Measurements from ENCODE around the gene PPP2R5E. TPM values are rescaled to one million over a fixed set of nuclear protein-coding genes. Genes with fewer than 3 reads are reported as not detected.

PPP2R5E gene
- total and polyA plus RNA-seq, 2 of the 8 experiments (the other 6 are each of a cell fraction or from before 2014, with no cell fraction given): 6.8 to 64.6 TPM

GRCh38 chr14:63477556-63477955 lies 65.6 kb downstream of the PPP2R5E start:
- DNase-seq (ENCODE audit: low read depth in 1 of 2, low spot score in 2 of 2): no peak
- Histone ChIP-seq H3K9ac (replicated peaks in 1 of 4; ENCODE audit: extremely low read depth in 1 of 4, low read depth in 3 of 4, low read length in 3 of 4) (no peak overlapping the region), H3K23me2 (ENCODE audit: low read depth, low read length) (no peaks in the 10 kb centered on the region), H3K27ac (ENCODE audit: low read depth, low read length) (no peak overlapping the region), H4K5ac (ENCODE audit: insufficient read length, low read depth, low read length) (no peak overlapping the region), H3K79me1 (ENCODE audit: low read depth, low read length) (peaks cover 11% of the 10 kb centered on the region; the same call in 1 of the 2 replicates), H3K23ac (ENCODE audit: insufficient read length) (no peak overlapping the region), H4K91ac (replicated peaks; ENCODE audit: insufficient read length, low read length) (no peak overlapping the region), H2BK20ac (ENCODE audit: low read length) (no peak overlapping the region), H3K18ac (ENCODE audit: extremely low read depth, low read length) (no peak overlapping the region), H4K8ac (ENCODE audit: extremely low read depth, insufficient read depth, low read length) (no peak overlapping the region), H3K36me3 (ENCODE audit: control insufficient read depth in 2 of 4, insufficient read depth in 4 of 4, low read length in 3 of 4) (no peaks in the 10 kb centered on the region), H2AFZ (ENCODE audit: low read length) (no peak overlapping the region), H3K9me3 (ENCODE audit: insufficient read depth in 2 of 2, low read depth in 1 of 2, low read length in 1 of 2) (no peaks in the 10 kb centered on the region), H3K14ac (ENCODE audit: insufficient read length) (no peak overlapping the region), H2BK15ac (ENCODE audit: low read length) (no peak overlapping the region), H3K56ac (replicated peaks; ENCODE audit: insufficient read length, low read depth, low read length) (no peak overlapping the region), H3K27me3 (replicated peaks in 1 of 4; ENCODE audit: control insufficient read depth in 3 of 4, extremely low read depth in 1 of 4, insufficient read depth in 3 of 4, low read length in 3 of 4) (no peaks in the 10 kb centered on the region), H2BK5ac (ENCODE audit: low read depth, low read length) (no peak overlapping the region), H3K4ac (replicated peaks; ENCODE audit: insufficient read length, low read depth, low read length) (no peak overlapping the region), H3K79me2 (ENCODE audit: control insufficient read depth in 1 of 2, insufficient read depth in 2 of 2, low read length in 2 of 2) (peaks cover 0 to 89% of the 10 kb centered on the region in 2 experiments; a peak in 3 of 4 replicates), H3K4me3 (ENCODE audit: extremely low read depth in 1 of 4, insufficient read depth in 2 of 4, low read depth in 3 of 4, low read length in 4 of 4) (no peak overlapping the region), H3K4me1 (replicated peaks in 1 of 4; ENCODE audit: control insufficient read depth in 3 of 4, insufficient read depth in 4 of 4, low read length in 3 of 4) (peaks cover 0 to 2% (median under 1%) of the 10 kb centered on the region in 4 experiments; a peak in 2 of 7 replicates), H2AK5ac (ENCODE audit: low read depth, low read length) (no peak overlapping the region), H2BK120ac (replicated peaks; ENCODE audit: low read depth, low read length) (no peak overlapping the region), H3K4me2 (ENCODE audit: insufficient read depth in 1 of 2, low read depth in 2 of 2, low read length in 2 of 2) (no peak overlapping the region), H2BK12ac (ENCODE audit: low read depth, low read length) (no peak overlapping the region), H4K20me1 (replicated peaks in 1 of 2; ENCODE audit: control insufficient read depth in 1 of 2, insufficient read depth in 2 of 2, low read length in 2 of 2) (peaks cover 0 to 1% of the 10 kb centered on the region in 2 experiments)
- FAIRE-seq: no peak
- ChIA-PET CTCF (ENCODE audit: partially characterized antibody) (no interaction called here), POLR2A (ENCODE audit: partially characterized antibody) (no interaction called here)
- 81% methylated on average over 1 of the region's 1 CpG; no CpG with 5 or more reads in 1 of the 2 experiments for WGBS, 2 experiments (ENCODE audit: extremely low coverage in 1 of 2, insufficient coverage in 1 of 2, insufficient read length in 1 of 2, insufficient replicate concordance in 2 of 2, low coverage in 1 of 2, low lambda C conversion rate in 2 of 2, missing lambda C conversion rate in 1 of 2)
- TF ChIP-seq CHD2 (IDR thresholded peaks at IDR 0.05; ENCODE audit: low read length) (no peak), KDM4A (IDR thresholded peaks at IDR 0.05; ENCODE audit: low read depth, low read length, severe bottlenecking) (no peak), JUND (IDR thresholded peaks at IDR 0.05; ENCODE audit: low read length) (no peak), SUZ12 (IDR thresholded peaks at IDR 0.05; ENCODE audit: low read length) (no peak), CEBPB (IDR thresholded peaks at IDR 0.05; ENCODE audit: low read depth, low read length) (no peak), SIX5 (IDR thresholded peaks at IDR 0.05; ENCODE audit: low read depth, low read length) (no peak), USF2 (IDR thresholded peaks at IDR 0.05; ENCODE audit: low read length) (no peak), ASH2L (IDR thresholded peaks at IDR 0.05; ENCODE audit: low read length) (no peak), ATF3 (IDR thresholded peaks at IDR 0.05; ENCODE audit: insufficient read depth, low read depth, low read length) (no peak), POU5F1 (IDR thresholded peaks at IDR 0.05; ENCODE audit: low read depth, low read length) (no peak), TCF12 (IDR thresholded peaks at IDR 0.05; ENCODE audit: low read depth, low read length) (no peak), JUN (IDR thresholded peaks at IDR 0.05; ENCODE audit: low read depth, low read length) (no peak), TAF7 (optimal IDR thresholded peaks at IDR 0.05; ENCODE audit: borderline replicate concordance, low read depth, low read length) (no peak), MAX (IDR thresholded peaks at IDR 0.05) (no peak)

All from H1 (cell line).